HG03060 (cell line): ENCODE measurements around the gene HMG20A.

ENCODE experiments used
- ATAC-seq: cut with Tn5 transposase; IDR thresholded peaks from one replicate; pipeline ENCODE4 v1.9.1; 2021; ENCODE audit warnings: low read depth, moderate number of reproducible peaks; ENCODE audit not compliant: unreplicated experiment

Gene HMG20A

GRCh38 chr15:77532067-77532710 is 111.5 kb downstream of the HMG20A start:
- ATAC-seq = no peak

GRCh38 chr15:77532846-77533245 is 112.2 kb downstream of the HMG20A start:
- no peak for ATAC-seq

- no peak for ATAC-seq
Measured at GRCh38 chr15:77533578-77534430, 113.1 kb downstream of the HMG20A start.
